ENCODE data around the gene KCNN4.
"Not testable (repeated sequence)": the region's sequence is repeated elsewhere in the genome, so short reads cannot be mapped to it uniquely, and the experiment has no call there.

The KCNN4 gene

DNA sequence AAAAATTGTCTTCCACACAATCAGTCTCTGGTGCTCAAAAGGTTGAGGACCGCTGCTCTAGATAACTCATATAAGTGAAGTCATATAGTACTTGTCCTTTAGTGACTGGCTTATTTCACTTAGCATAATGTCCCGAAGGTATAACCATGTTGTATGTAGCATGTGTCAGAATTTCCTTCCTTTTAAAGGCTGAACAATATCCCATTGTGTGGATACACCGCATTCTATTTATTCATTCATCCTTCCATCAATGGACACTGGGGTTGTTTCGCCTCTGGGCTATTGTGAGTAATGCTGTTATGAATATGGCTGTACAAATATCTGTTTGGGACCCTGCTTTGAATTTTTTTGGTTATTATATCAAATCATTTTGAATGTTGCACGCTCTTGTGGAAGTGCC lies 26.1 kb upstream of the KCNN4 start:
- peak; percentile 35 for DNase-seq (ENCODE audit: low read depth)
- H3K4me3 ChIP-seq (ENCODE audit: low read length), result no peak overlapping the region
- TF ChIP-seq, protein P1, sequence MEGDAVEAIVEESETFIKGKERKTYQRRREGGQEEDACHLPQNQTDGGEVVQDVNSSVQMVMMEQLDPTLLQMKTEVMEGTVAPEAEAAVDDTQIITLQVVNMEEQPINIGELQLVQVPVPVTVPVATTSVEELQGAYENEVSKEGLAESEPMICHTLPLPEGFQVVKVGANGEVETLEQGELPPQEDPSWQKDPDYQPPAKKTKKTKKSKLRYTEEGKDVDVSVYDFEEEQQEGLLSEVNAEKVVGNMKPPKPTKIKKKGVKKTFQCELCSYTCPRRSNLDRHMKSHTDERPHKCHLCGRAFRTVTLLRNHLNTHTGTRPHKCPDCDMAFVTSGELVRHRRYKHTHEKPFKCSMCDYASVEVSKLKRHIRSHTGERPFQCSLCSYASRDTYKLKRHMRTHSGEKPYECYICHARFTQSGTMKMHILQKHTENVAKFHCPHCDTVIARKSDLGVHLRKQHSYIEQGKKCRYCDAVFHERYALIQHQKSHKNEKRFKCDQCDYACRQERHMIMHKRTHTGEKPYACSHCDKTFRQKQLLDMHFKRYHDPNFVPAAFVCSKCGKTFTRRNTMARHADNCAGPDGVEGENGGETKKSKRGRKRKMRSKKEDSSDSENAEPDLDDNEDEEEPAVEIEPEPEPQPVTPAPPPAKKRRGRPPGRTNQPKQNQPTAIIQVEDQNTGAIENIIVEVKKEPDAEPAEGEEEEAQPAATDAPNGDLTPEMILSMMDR (IDR thresholded peaks at IDR 0.05; ENCODE audit: insufficient read depth, low read depth, low read length, missing control alignments), result no peak

DNA sequence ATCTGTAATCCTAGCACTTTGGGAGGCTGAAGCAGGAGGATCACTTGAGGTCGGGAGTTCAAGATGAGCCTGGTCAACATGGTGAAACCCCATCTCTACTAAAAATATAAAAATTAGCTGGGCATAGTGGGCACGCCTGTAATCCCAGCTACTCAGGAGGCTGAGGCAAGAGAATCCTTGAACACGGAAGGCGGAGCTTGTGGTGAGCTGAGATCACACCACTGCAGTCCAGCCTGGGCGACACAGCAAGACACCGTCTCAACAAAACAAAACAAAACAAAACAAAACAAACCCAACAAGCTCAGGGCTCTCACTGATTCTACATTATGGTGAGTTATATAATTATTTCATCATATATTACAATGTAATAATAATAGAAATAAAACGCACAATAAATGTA lies 25.6 kb upstream of the KCNN4 start:
- not testable (repeated sequence) for H3K4me3 ChIP-seq (ENCODE audit: low read length); DNase-seq (ENCODE audit: low read depth)

DNA sequence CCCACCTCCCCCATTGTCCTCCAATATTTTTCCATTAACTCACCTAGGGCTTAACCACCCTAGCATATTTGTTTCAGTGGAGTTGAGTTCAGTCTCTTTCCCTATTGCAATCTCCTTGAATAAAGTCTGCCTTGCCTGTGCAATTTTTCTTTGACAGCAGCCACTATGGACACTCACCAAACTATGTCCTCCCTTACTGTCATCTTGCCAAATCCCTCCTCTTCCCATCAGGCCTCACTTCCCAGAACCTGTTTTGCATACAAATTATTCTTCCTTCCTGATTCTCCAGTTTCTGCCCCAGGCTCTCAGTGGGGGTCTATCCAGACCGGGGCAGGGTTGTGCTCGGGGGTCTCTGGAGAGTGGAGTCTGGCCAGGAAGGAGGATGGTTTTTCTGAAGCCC lies 23.7 kb upstream of the KCNN4 start:
- no peak overlapping the region for H3K4me3 ChIP-seq (ENCODE audit: low read length)
- TF ChIP-seq, protein P1 (IDR thresholded peaks at IDR 0.05; ENCODE audit: insufficient read depth, low read depth, low read length, missing control alignments), result no peak
- no peak for DNase-seq (ENCODE audit: low read depth)

DNA sequence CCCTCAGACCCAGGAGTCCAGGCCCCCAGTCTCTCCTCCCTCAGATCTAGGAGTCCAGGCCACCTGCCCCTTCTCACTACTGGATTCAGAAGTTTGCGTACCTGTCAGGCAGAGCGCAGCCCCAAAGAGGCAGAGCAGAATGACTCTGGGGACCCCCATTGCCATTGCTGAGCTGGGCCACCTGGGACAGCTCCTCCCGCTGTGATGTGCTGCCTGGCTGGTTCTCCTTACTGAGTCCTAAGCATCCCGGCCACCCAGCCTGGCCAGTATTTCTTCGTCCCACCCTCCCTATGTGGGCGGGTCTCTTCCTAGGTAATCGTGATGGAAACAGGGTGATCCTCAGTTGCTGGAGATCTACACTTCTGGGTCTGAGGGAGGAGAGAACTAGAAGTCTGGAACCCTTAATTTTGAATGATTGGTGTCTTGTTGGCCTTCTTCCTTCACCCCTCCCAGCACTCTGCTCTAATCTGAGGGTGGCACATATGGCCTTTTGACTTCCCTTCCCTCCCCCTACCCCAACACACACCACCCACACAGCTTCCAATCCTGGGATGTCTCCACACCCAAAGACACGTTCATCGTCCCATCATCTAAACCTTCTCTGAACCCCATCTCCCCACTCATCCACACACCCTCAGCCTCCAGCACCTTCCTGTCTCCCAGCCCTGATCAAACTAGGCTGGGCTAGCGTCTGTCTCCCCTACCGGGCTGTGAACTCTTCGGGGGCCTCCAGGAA lies 21.6 kb upstream of the KCNN4 start, which contains the start of gene LYPD5:
Gene LYPD5, minus strand, starts transcription at position 232 of the 736 bp plus-strand sequence. Its CDS starts 67 bp downstream, at position 165.
- TF ChIP-seq, protein P1 (IDR thresholded peaks at IDR 0.05; ENCODE audit: insufficient read depth, low read depth, low read length, missing control alignments), result no peak
- H3K4me3 ChIP-seq (ENCODE audit: low read length), result no peak within 1 kb of the TSS
- DNase-seq (ENCODE audit: low read depth), result no peak

DNA sequence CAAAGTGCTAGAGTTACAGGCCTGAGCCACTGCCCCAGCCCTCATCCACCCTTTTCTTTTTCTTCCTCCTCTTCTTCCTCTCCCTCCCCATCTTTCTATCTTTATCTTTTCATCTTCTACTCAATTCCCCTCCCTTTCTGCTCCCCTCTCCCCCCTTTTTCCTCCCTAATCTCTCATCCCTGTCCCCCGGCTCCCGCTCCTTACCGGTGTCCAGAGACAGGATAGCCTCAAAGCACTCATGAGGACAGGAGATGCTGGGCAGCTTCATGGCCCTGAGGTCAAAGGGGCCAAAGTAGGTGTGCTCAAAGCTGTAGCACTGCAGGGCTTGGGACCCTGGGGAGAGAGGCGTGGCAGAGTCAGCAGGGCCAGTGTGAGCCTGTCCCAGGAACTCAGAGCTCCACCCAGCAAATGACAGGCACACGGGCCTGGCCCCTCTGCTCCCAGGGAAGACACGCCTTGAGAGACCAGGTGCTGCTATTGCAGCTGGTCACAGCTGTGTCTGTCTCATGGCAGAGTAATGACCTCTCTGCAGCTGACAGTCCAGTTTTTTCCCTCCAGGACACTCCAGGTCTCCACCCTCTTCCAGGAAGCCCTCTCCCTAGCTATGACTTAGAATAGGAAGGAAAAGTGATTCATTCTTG lies 18.8 kb upstream of the KCNN4 start:
- DNase-seq (ENCODE audit: low read depth), result peak; percentile 54
- H3K4me3 ChIP-seq (ENCODE audit: low read length), result no peak overlapping the region
- TF ChIP-seq, protein P1 (IDR thresholded peaks at IDR 0.05; ENCODE audit: insufficient read depth, low read depth, low read length, missing control alignments), result no peak

DNA sequence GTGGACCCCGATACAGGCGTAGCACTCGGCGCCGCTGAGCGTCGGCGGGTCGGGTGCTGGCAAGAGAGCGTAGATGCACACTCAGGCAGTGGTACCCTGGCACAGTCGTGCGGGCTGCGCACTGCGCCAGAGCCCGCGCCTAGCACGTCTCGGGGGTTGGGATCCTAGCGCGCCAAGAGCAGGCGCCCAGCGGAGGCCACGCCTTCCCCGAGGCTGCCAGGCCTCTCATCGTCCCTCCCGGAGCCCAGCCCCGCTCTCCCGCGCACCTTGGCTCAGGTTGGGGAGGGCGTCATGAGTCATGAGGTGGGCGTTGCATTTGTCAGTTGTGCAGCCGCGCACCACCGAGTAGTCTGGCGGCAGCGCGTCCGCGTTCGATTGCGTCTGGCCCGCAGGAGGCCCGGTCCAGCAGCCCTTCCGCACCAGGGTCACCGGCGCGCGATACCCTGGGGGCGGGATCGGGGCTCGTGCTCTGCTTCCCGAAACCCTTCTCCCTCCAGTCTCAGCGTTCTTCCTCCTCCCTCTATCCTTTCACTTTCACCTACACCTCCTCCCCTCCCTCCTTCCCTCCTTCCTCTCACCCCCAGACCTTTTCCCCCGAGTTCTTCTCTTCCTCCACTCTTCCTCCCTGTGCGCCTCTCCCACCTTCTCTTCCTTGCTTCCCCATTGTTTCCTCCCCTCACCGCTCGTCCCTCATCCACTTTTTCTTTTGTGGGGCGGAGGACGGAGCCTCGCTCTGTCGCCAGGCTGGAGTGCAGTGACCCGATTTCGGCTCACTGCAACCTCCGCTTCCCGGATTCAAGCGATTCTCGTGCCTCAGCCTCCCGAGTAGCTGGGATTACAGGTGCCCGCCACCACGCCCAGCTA lies 18.0 kb upstream of the KCNN4 start:
- H3K4me3 ChIP-seq (ENCODE audit: low read length), result peak overlapping the region; percentile 44
- peak; percentile 90 for DNase-seq (ENCODE audit: low read depth)
- TF ChIP-seq, protein P1 (IDR thresholded peaks at IDR 0.05; ENCODE audit: insufficient read depth, low read depth, low read length, missing control alignments), result no peak

DNA sequence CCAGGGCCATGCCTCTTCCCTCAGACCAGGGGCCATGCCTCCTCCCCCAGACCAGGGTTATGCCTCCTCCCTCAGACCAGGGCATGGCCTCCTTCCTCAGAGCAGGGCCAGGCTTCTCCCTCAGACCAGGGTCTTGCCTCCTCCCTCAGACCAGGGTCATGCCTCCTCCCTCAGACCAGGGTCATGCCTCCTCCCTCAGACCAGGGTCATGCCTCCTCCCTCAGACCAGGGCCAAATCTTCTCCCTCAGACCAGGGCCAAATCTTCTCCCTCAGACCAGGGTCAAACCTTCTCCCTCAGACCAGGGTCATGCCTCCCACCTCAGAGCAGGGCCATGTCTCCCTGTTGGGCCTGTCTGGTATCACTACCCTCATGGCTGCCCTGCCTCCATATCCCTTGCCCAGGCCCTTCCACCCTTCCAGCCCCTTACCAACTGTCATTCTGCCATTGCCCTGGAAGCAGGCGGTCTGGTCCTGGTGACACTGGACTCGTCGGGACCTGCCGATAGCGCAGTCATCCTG lies 17.3 kb upstream of the KCNN4 start:
- peak overlapping the region; percentile 44 for H3K4me3 ChIP-seq (ENCODE audit: low read length)
- no peak for DNase-seq (ENCODE audit: low read depth)
- TF ChIP-seq, protein P1 (IDR thresholded peaks at IDR 0.05; ENCODE audit: insufficient read depth, low read depth, low read length, missing control alignments), result no peak

Data from epithelial cell of esophagus (primary cell).